ENCODE measurements around the gene MDM4. TPM values are rescaled to one million over a fixed set of nuclear protein-coding genes. Genes with fewer than 3 reads are reported as not detected.

MDM4 gene
- total RNA-seq, 6 experiments from 2014 or later, result 21.0 to 37.6 (median 25.3) TPM

DNA sequence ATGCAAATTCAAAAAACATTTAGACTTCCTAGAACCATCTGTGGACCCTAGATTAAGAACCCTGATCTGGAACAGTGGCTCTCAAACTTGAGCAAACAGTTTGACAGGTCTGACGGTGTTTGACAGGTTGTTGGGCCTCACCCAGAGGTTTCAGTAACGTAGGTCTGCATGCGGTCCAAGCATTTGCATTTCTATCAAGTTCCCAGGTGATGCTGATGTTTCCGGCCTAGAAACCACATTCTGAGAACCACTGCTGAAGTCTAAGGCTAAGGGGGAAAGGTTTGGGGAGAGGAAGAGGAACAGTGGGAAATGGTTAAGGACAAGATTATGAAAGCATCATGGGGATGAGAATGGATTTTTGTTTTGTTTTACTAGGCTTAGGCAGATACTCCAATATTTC lies 48.6 kb downstream of the MDM4 start:
- H3K4me3 ChIP-seq, result no peak overlapping the region
- no peak overlapping the region for H3K27ac ChIP-seq
- H3K9me3 ChIP-seq, result no peaks in the 10 kb centered on the region
- H3K4me1 ChIP-seq, result no peaks in the 10 kb centered on the region
- no peak for TF ChIP-seq POLR2A (IDR thresholded peaks at IDR 0.05)
- TF ChIP-seq, protein P1, sequence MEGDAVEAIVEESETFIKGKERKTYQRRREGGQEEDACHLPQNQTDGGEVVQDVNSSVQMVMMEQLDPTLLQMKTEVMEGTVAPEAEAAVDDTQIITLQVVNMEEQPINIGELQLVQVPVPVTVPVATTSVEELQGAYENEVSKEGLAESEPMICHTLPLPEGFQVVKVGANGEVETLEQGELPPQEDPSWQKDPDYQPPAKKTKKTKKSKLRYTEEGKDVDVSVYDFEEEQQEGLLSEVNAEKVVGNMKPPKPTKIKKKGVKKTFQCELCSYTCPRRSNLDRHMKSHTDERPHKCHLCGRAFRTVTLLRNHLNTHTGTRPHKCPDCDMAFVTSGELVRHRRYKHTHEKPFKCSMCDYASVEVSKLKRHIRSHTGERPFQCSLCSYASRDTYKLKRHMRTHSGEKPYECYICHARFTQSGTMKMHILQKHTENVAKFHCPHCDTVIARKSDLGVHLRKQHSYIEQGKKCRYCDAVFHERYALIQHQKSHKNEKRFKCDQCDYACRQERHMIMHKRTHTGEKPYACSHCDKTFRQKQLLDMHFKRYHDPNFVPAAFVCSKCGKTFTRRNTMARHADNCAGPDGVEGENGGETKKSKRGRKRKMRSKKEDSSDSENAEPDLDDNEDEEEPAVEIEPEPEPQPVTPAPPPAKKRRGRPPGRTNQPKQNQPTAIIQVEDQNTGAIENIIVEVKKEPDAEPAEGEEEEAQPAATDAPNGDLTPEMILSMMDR (IDR thresholded peaks at IDR 0.05), result no peak
- intact Hi-C loops (cut with DNase I), result loop anchor here (10.0 kb wide), 2 partner anchors 200 to 240 kb away; no protein-coding TSS in a partner anchor
- DNase-seq (no peak), ATAC-seq (no peak)
- H3K27me3 ChIP-seq, result no peaks in the 10 kb centered on the region
- 68% methylated on average over 3 of the region's 4 CpGs for whole genome bisulfite sequencing (ENCODE audit: insufficient coverage, low coverage, low lambda C conversion rate, missing lambda C conversion rate)
- H3K36me3 ChIP-seq, result no peaks in the 10 kb centered on the region

- ATAC-seq, result peak; percentile 78 to 95 (median 88)
- intact Hi-C loops (cut with DNase I), result loop anchor here (10.0 kb wide), 2 partner anchors 199 to 239 kb away; no protein-coding TSS in a partner anchor
- Histone ChIP-seq H3K27me3 (no peaks in the 10 kb centered on the region), H3K9me3 (no peaks in the 10 kb centered on the region), H3K36me3 (no peaks in the 10 kb centered on the region), H3K4me1 (no peaks in the 10 kb centered on the region), H3K27ac (no peak overlapping the region), H3K4me3 (no peak overlapping the region)
- 38% methylated on average over 13 of the region's 13 CpGs for WGBS (ENCODE audit: insufficient coverage, low coverage, low lambda C conversion rate, missing lambda C conversion rate)
- DNase-seq, result peak in 1 of 3 donors; percentile 26
- TF ChIP-seq, protein P1 (IDR thresholded peaks at IDR 0.05), result peak; percentile 46 to 59 (median 54)
- TF ChIP-seq POLR2A (IDR thresholded peaks at IDR 0.05), result no peak
These were observed 49.7 kb downstream of the MDM4 start for GRCh38 chr1:204565617-204566582.

DNA sequence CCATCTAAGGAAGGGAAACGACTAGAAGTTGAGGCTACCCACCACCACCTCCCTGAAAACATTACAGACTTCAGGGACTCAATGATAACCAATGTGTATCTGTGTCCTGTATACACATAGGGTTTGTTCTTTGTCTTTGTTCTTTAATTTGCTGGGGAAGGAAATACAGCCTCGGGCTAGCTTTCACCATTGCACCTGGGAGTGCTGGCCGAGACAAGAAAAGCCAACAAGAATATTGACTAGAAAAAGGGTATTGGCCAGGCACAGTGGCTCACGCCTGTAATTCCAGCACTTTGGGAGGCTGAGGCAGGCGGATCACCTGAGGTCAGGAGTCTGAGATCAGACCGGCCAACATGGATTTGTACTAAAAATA lies 50.4 kb downstream of the MDM4 start:
- TF ChIP-seq POLR2A (IDR thresholded peaks at IDR 0.05), result no peak
- TF ChIP-seq, protein P1 (IDR thresholded peaks at IDR 0.05), result no peak
- intact Hi-C loops (cut with DNase I), result loop anchor here (10.0 kb wide), 2 partner anchors 198 to 238 kb away; no protein-coding TSS in a partner anchor
- no peaks in the 10 kb centered on the region for H3K27me3 ChIP-seq
- H3K4me3 ChIP-seq, result no peak overlapping the region
- DNase-seq (no peak), ATAC-seq (no peak)
- H3K27ac ChIP-seq, result no peak overlapping the region
- WGBS (ENCODE audit: insufficient coverage, low coverage, low lambda C conversion rate, missing lambda C conversion rate), result 78% methylated on average over 3 of the region's 6 CpGs
- no peaks in the 10 kb centered on the region for H3K9me3 ChIP-seq
- H3K4me1 ChIP-seq, result no peaks in the 10 kb centered on the region
- H3K36me3 ChIP-seq, result no peaks in the 10 kb centered on the region

GRCh38 chr1:204567071-204567470 lies 50.9 kb downstream of the MDM4 start:
- TF ChIP-seq, protein P1 (IDR thresholded peaks at IDR 0.05), result no peak
- TF ChIP-seq POLR2A (IDR thresholded peaks at IDR 0.05), result no peak
- DNase-seq (no peak), ATAC-seq (no peak)
- Histone ChIP-seq H3K27me3 (no peaks in the 10 kb centered on the region), H3K9me3 (no peaks in the 10 kb centered on the region), H3K4me3 (no peak overlapping the region), H3K4me1 (no peaks in the 10 kb centered on the region), H3K27ac (no peak overlapping the region), H3K36me3 (no peaks in the 10 kb centered on the region)
- intact Hi-C loops (cut with DNase I), result loop anchor here (10.0 kb wide), 2 partner anchors 198 to 238 kb away; no protein-coding TSS in a partner anchor
- WGBS (ENCODE audit: insufficient coverage, low coverage, low lambda C conversion rate, missing lambda C conversion rate), result 67% methylated on average over 3 of the region's 5 CpGs
